HG02938 (cell line): ENCODE results near the gene SEPHS1.

ENCODE experiments used
- ATAC-seq: cut with Tn5 transposase; IDR thresholded peaks from one replicate; pipeline ENCODE4 v1.9.1; 2021; ENCODE audit warnings: mild to moderate bottlenecking, moderate library complexity; ENCODE audit not compliant: unreplicated experiment

The SEPHS1 gene

GRCh38 chr10:13329565-13329964 is 18.5 kb downstream of the SEPHS1 start:
- ATAC-seq, result no peak

- ATAC-seq, result no peak
These were observed 19.5 kb downstream of the SEPHS1 start for GRCh38 chr10:13328613-13329012.

GRCh38 chr10:13328126-13328525 is 20.0 kb downstream of the SEPHS1 start:
- ATAC-seq, result no peak

GRCh38 chr10:13327534-13327933 is 20.6 kb downstream of the SEPHS1 start:
- ATAC-seq, result no peak

GRCh38 chr10:13322615-13323148 is 25.4 kb downstream of the SEPHS1 start:
- ATAC-seq, result no peak

GRCh38 chr10:13321576-13321975 is 26.5 kb downstream of the SEPHS1 start:
- ATAC-seq, result no peak

GRCh38 chr10:13319166-13319565 is 28.9 kb downstream of the SEPHS1 start:
- no peak for ATAC-seq

GRCh38 chr10:13317474-13317873 is 30.6 kb downstream of the SEPHS1 start:
- no peak for ATAC-seq

- no peak for ATAC-seq
These were observed 31.3 kb downstream of the SEPHS1 start for GRCh38 chr10:13316635-13317311.

GRCh38 chr10:13315361-13315760 is 32.7 kb downstream of the SEPHS1 start:
- no peak for ATAC-seq

GRCh38 chr10:13311177-13311575 is 36.9 kb downstream of the SEPHS1 start:
- no peak for ATAC-seq

- no peak for ATAC-seq
These were observed 37.4 kb downstream of the SEPHS1 start for GRCh38 chr10:13310518-13311176.

- no peak for ATAC-seq
These were observed 38.3 kb downstream of the SEPHS1 start for GRCh38 chr10:13309792-13310191.

- no peak for ATAC-seq
These were observed 40.0 kb downstream of the SEPHS1 start for GRCh38 chr10:13308096-13308495.

- no peak for ATAC-seq
These were observed 42.0 kb downstream of the SEPHS1 start for GRCh38 chr10:13306103-13306502.

- ATAC-seq, result no peak
These were observed 45.1 kb downstream of the SEPHS1 start for GRCh38 chr10:13302821-13303555.

GRCh38 chr10:13299437-13300287 is 48.4 kb downstream of the SEPHS1 start, which contains the start of gene PHYH:
PHYH (minus strand) TSS chr10:13300064; CDS start chr10:13300042, 22 bp downstream.
- peak; percentile 52 for ATAC-seq

GRCh38 chr10:13298748-13299436 is 49.2 kb downstream of the SEPHS1 start:
- ATAC-seq, result no peak

GRCh38 chr10:13296476-13296875 is 51.6 kb downstream of the SEPHS1 start:
- ATAC-seq, result no peak

GRCh38 chr10:13294784-13295183 is 53.3 kb downstream of the SEPHS1 start:
- no peak for ATAC-seq
